Neuronal stem cell (in vitro differentiated cells): ENCODE measurements around the gene ADGRA1.

Experiments
- DNase-seq: peaks from one replicate; pipeline ENCODE4 v3.0.0-alpha.2; 2013; ENCODE audit warnings: low spot score
- H2AFZ ChIP-seq: one replicate; pipeline ENCODE4 v1.6.1; 2013; ENCODE audit warnings: mild to moderate bottlenecking, low read length, inconsistent platforms
- H2AK5ac ChIP-seq: 2 replicates; pipeline ENCODE4 v1.6.1; 2013; ENCODE audit warnings: low read depth, mild to moderate bottlenecking, inconsistent platforms, low read length, moderate library complexity, mixed read lengths
- H2BK120ac ChIP-seq: 2 replicates; pipeline ENCODE4 v1.6.1; 2013; ENCODE audit warnings: low read depth, mild to moderate bottlenecking, inconsistent platforms, low read length, moderate library complexity, mixed read lengths
- H2BK12ac ChIP-seq: one replicate; pipeline ENCODE4 v1.6.1; 2013; ENCODE audit warnings: low read length, inconsistent platforms
- H2BK15ac ChIP-seq: 2 replicates; pipeline ENCODE4 v1.6.1; 2013; ENCODE audit warnings: mild to moderate bottlenecking, low read length, inconsistent platforms, mixed read lengths
- H2BK5ac ChIP-seq: one replicate; pipeline ENCODE4 v1.6.1; 2013; ENCODE audit warnings: inconsistent platforms, mild to moderate bottlenecking, low read length, moderate library complexity
- H3K14ac ChIP-seq: one replicate; pipeline ENCODE4 v1.6.1; 2013; ENCODE audit warnings: low read length, inconsistent platforms
- H3K18ac ChIP-seq: 2 replicates; pipeline ENCODE4 v1.6.1; 2013; ENCODE audit warnings: low read length, inconsistent platforms
- H3K23ac ChIP-seq: 2 replicates; pipeline ENCODE4 v1.6.1; 2013; ENCODE audit warnings: low read depth, mild to moderate bottlenecking, mixed read lengths, low read length, inconsistent platforms; ENCODE audit not compliant: poor library complexity
- H3K27ac ChIP-seq: replicated peaks from 3 replicates; pipeline ENCODE4 v1.5.1; 2013; ENCODE audit warnings: low read length, inconsistent platforms
- H3K27me3 ChIP-seq, 3 experiments: 2 replicates each; pipeline ENCODE4 v1.6.1; 2013; ENCODE audit warnings: low read length in 3 of 3, mild to moderate bottlenecking in 2 of 3, inconsistent platforms in 1 of 3, low read depth in 1 of 3, mixed read lengths in 1 of 3, moderate library complexity in 1 of 3; ENCODE audit not compliant: control insufficient read depth in 3 of 3, insufficient read depth in 3 of 3
- H3K36me3 ChIP-seq, 2 donors: replicated peaks in 1 of 2; 2 replicates each; pipeline ENCODE4 v1.6.1; 2013; ENCODE audit warnings: low read length in 2 of 2; ENCODE audit not compliant: control insufficient read depth in 2 of 2, insufficient read depth in 2 of 2
- H3K4ac ChIP-seq: 2 replicates; pipeline ENCODE4 v1.6.1; 2013; ENCODE audit warnings: inconsistent platforms, mild to moderate bottlenecking, low read length, moderate library complexity
- H3K4me1 ChIP-seq, 2 donors: 1 replicate in 1 of 2; 2 replicates in 1 of 2; pipeline ENCODE4 v1.6.1; 2013; ENCODE audit warnings: low read length in 2 of 2, low read depth in 1 of 2; ENCODE audit not compliant: control insufficient read depth in 2 of 2, insufficient read depth in 1 of 2
- H3K4me2 ChIP-seq: one replicate; pipeline ENCODE4 v1.6.1; 2013; ENCODE audit warnings: mild to moderate bottlenecking, low read length, inconsistent platforms; ENCODE audit not compliant: insufficient read depth, poor library complexity, severe bottlenecking
- H3K4me3 ChIP-seq, 2 donors: 2 replicates each; pipeline ENCODE4 v1.5.1; 2013; ENCODE audit warnings: low read length in 2 of 2, mild to moderate bottlenecking in 2 of 2, inconsistent platforms in 1 of 2, moderate library complexity in 1 of 2
- H3K79me1 ChIP-seq: one replicate; pipeline ENCODE4 v1.6.1; 2013; ENCODE audit warnings: low read depth, mild to moderate bottlenecking, inconsistent platforms, low read length, moderate library complexity
- H3K9ac ChIP-seq: one replicate; pipeline ENCODE4 v1.6.1; 2013; ENCODE audit warnings: mild to moderate bottlenecking, low read depth, low read length, inconsistent platforms; ENCODE audit not compliant: poor library complexity
- H3K9me3 ChIP-seq, 2 donors: replicated peaks in 1 of 2; 2 replicates each; pipeline versions ENCODE3 to v1.6.1; 2013; ENCODE audit warnings: low read length in 2 of 2, mild to moderate bottlenecking in 2 of 2, inconsistent platforms in 1 of 2, low read depth in 1 of 2, mixed read lengths in 1 of 2, moderate library complexity in 1 of 2; ENCODE audit not compliant: control insufficient read depth in 2 of 2, insufficient read depth in 1 of 2
- H4K8ac ChIP-seq: one replicate; pipeline ENCODE4 v1.6.1; 2013; ENCODE audit warnings: low read depth, mild to moderate bottlenecking, inconsistent platforms, low read length, moderate library complexity
- H4K91ac ChIP-seq: one replicate; pipeline ENCODE4 v1.6.1; 2013; ENCODE audit warnings: low read length, low read depth, mild to moderate bottlenecking, inconsistent platforms; ENCODE audit not compliant: poor library complexity
- WGBS, 2 donors: extraction: QIAGEN DNeasy Blood & Tissue Kit; methylation state at CpG; one replicate each; pipeline ENCODE4 v1.1.7; 2013; ENCODE audit warnings: missing lambda C conversion rate in 2 of 2, mixed read lengths in 1 of 2; ENCODE audit not compliant: insufficient read length in 2 of 2, insufficient replicate concordance in 1 of 2; ENCODE audit errors: extremely low coverage in 2 of 2; 5-methylcytosine and 5-hydroxymethylcytosine counted together

Gene ADGRA1

DNA sequence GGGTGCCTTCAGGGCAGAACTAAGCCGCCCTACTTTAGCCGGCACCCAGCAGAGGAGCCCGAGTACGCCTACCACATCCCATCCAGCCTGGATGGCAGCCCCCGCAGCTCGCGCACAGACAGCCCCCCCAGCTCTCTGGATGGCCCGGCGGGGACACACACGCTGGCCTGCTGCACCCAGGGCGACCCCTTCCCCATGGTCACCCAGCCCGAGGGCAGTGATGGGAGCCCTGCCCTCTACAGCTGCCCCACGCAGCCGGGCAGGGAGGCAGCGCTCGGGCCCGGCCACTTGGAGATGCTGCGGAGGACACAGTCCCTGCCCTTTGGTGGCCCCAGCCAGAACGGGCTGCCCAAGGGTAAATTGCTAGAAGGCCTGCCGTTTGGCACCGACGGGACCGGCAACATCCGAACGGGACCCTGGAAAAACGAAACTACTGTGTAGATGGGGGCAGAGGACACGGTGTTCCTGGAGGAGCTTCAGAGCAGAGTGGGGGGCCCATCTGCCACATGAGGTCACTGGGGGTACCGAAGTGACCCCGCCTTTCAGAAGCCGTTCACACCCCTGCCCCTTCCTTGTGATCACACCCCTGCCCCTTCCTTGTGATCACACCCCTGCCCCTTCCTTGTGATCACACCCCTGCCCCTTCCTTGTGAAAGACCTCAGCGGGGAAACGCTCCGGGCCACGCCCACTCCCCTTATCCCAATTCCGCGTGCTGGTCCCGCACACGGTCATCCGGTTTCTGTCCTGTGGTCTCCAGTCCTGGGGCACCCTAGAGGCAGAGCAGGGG, 41.5 kb downstream of the ADGRA1 start:
- Histone ChIP-seq H3K27ac (no peak overlapping the region), H4K8ac (no peak overlapping the region), H4K91ac (no peak overlapping the region), H3K4me1 (peaks cover 0 to 5% of the 10 kb centered on the region in 2 donors), H3K9me3 (peaks cover 0 to 6% of the 10 kb centered on the region in 2 donors), H3K27me3 (peaks cover 0 to 9% (median 4%) of the 10 kb centered on the region in 3 experiments), H3K23ac (peak overlapping the region; percentile 25), H2BK120ac (no peak overlapping the region), H3K4me3 (no peak overlapping the region), H3K14ac (no peak overlapping the region), H3K18ac (no peak overlapping the region), H2AK5ac (peak overlapping the region; percentile 37), H3K9ac (peak overlapping the region; percentile 70), H3K79me1 (no peaks in the 10 kb centered on the region), H2BK5ac (no peak overlapping the region), H2AFZ (peak overlapping the region; percentile 27), H2BK15ac (no peak overlapping the region), H2BK12ac (no peak overlapping the region), H3K4ac (no peak overlapping the region), H3K36me3 (no peaks in the 10 kb centered on the region), H3K4me2 (no peak overlapping the region)
- WGBS, 2 donors = no CpG with 5 or more reads among the region's 39 CpGs
- no peak for DNase-seq

DNA sequence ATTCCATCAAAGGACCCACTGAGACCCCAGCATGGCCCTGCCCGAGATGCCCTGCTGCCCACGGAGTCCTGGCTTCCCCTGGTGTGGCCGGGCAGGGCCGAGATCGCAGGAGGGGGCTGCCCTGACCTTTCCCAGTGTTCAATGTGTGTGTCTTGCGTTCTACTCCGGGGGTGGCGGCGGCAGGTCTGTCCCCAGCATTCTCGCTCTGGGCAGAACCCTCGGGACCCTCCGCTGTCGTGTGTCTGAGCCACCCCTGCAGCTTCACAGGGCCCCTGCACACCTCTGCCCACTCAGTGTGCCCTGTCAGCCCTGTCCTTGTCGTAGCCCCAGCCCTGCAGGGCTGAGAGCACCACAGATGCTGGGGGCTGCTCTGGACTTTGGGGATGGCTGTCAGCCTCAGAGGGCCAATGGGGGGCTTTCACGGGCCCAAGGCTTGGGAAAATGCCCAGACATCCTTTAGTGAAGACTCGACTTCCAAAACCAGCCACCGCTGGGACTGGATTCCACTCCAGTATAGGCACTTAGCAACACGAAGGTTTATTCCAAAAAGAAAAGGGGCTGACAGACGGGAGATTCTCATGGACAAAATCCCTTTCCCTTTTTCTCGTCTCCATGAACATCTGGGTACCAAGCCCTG, 42.3 kb downstream of the ADGRA1 start:
- Histone ChIP-seq H2BK120ac (no peak overlapping the region), H3K14ac (no peak overlapping the region), H3K9ac (no peak overlapping the region), H3K4me2 (no peak overlapping the region), H2AK5ac (no peak overlapping the region), H4K8ac (no peak overlapping the region), H2AFZ (peak overlapping the region; percentile 27), H3K79me1 (no peaks in the 10 kb centered on the region), H3K9me3 (peaks cover 0 to 6% of the 10 kb centered on the region in 2 donors), H3K4me1 (peaks cover 0 to 5% of the 10 kb centered on the region in 2 donors), H2BK12ac (no peak overlapping the region), H3K27me3 (peaks cover 0 to 6% (median 0%) of the 10 kb centered on the region in 3 experiments), H4K91ac (no peak overlapping the region), H3K4me3 (no peak overlapping the region), H2BK15ac (no peak overlapping the region), H3K4ac (no peak overlapping the region), H3K23ac (no peak overlapping the region), H2BK5ac (peak overlapping the region; percentile 57), H3K27ac (no peak overlapping the region), H3K36me3 (no peaks in the 10 kb centered on the region), H3K18ac (peak overlapping the region; percentile 44)
- no CpG with 5 or more reads among the region's 20 CpGs for WGBS, 2 donors
- DNase-seq = no peak

DNA sequence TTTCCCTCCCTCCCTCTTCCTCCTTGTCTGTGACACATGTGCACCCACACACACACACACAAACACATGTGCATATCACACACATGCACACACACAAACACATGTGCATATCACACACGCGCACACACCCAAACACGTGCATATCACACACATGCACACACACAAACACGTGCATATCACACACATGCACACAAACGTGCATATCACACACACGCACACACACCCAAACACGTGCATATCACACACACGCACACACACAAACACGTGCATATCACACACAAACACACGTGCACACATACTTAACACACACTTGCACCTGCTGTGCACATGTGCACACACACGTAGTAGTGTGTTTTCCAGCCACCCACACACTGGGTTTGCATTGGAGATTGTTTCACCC, 42.9 kb downstream of the ADGRA1 start:
- H2AK5ac ChIP-seq = no peak overlapping the region
- H3K9ac ChIP-seq = no peak overlapping the region
- no peak overlapping the region for H3K18ac ChIP-seq
- peaks cover 0 to 6% of the 10 kb centered on the region in 2 donors for H3K9me3 ChIP-seq
- no peak overlapping the region for H2BK15ac ChIP-seq
- peaks cover 0 to 5% of the 10 kb centered on the region in 2 donors for H3K4me1 ChIP-seq
- no CpG with 5 or more reads among the region's 11 CpGs for WGBS, 2 donors
- H3K14ac ChIP-seq = no peak overlapping the region
- H4K8ac ChIP-seq = no peak overlapping the region
- H3K4ac ChIP-seq = no peak overlapping the region
- H4K91ac ChIP-seq = no peak overlapping the region
- H2BK120ac ChIP-seq = no peak overlapping the region
- no peak overlapping the region for H3K4me2 ChIP-seq
- peaks cover 0 to 6% (median 0%) of the 10 kb centered on the region in 3 experiments for H3K27me3 ChIP-seq
- no peak for DNase-seq
- H3K4me3 ChIP-seq = peak overlapping the region in 1 of 2 donors; percentile 1
- H2BK12ac ChIP-seq = no peak overlapping the region
- H2BK5ac ChIP-seq = no peak overlapping the region
- no peak overlapping the region for H3K23ac ChIP-seq
- H3K27ac ChIP-seq = no peak overlapping the region
- no peaks in the 10 kb centered on the region for H3K79me1 ChIP-seq
- H2AFZ ChIP-seq = no peak overlapping the region
- H3K36me3 ChIP-seq = no peaks in the 10 kb centered on the region

DNA sequence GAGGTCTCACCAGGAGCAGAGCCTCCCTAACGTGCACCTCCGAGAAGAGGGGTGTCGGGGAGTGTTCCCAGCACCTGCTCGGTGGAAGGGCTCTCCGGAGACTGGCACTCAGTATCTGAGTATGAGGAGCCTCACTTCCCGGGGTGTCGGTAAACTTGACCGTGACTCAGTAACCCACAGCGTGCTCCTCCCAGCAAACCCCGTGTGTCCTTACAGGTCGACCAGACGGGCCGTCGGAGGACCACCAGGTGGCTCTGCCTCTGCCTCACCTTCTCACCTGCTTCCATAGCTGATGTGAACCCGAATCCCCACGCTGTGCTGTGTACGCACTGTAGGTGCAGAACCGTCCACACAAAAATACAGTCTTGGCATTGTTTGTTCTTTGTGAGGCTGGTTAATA, 43.3 kb downstream of the ADGRA1 start:
- Histone ChIP-seq H2BK15ac (no peak overlapping the region), H3K4ac (no peak overlapping the region), H3K14ac (no peak overlapping the region), H3K4me1 (peaks cover 0 to 5% of the 10 kb centered on the region in 2 donors), H2BK5ac (no peak overlapping the region), H2AK5ac (no peak overlapping the region), H3K4me3 (no peak overlapping the region), H2BK120ac (no peak overlapping the region), H3K23ac (peak overlapping the region; percentile 27), H3K36me3 (no peaks in the 10 kb centered on the region), H3K9me3 (peaks cover 0 to 6% of the 10 kb centered on the region in 2 donors), H3K27me3 (peaks cover 0 to 6% (median 0%) of the 10 kb centered on the region in 3 experiments), H3K27ac (no peak overlapping the region), H3K4me2 (no peak overlapping the region), H3K79me1 (no peaks in the 10 kb centered on the region), H2BK12ac (no peak overlapping the region), H2AFZ (no peak overlapping the region), H4K91ac (peak overlapping the region; percentile 94), H4K8ac (no peak overlapping the region), H3K18ac (peak overlapping the region; percentile 9), H3K9ac (no peak overlapping the region)
- DNase-seq = no peak
- no CpG with 5 or more reads among the region's 18 CpGs for WGBS, 2 donors
